Ovary (tissue), 9 donors: ENCODE data around the gene GRIK4. TPM values are rescaled to one million over a fixed set of nuclear protein-coding genes. Genes with fewer than 3 reads are reported as not detected.

Source experiments
- DNase-seq, 5 donors: peaks; one replicate each; pipeline ENCODE4 v3.0.0-alpha.2; 2019 to 2020
- H3K27ac ChIP-seq, 2 donors: fragments of 200-600 bp; one replicate each; pipeline versions ENCODE4 v1.5.1 to v1.8.0; 2019 to 2022
- H3K27me3 ChIP-seq: fragments of 200-600 bp; one replicate; pipeline ENCODE4 v1.8.0; 2022
- H3K36me3 ChIP-seq: fragments of 200-600 bp; sonication (generic); one replicate; pipeline ENCODE4 v1.5.1; 2019
- H3K4me1 ChIP-seq: one replicate; pipeline ENCODE4 v1.8.1; 2013; ENCODE audit warnings: mild to moderate bottlenecking, moderate library complexity; ENCODE audit not compliant: insufficient read depth
- H3K4me3 ChIP-seq: fragments of 200-600 bp; sonication (generic); one replicate; pipeline ENCODE4 v1.5.1; 2017
- H3K9me3 ChIP-seq, 2 donors: fragments of 200-600 bp in 1 of 2; sonication (generic) in 1 of 2; one replicate each; pipeline versions ENCODE4 v1.5.1 to v1.8.1; 2013 to 2019; ENCODE audit warnings: mild to moderate bottlenecking in 1 of 2, moderate library complexity in 1 of 2
- EP300 ChIP-seq: sonication (generic); formaldehyde crosslinking; IDR thresholded peaks from one replicate; pipeline ENCODE4 v1.6.1; 2017; ENCODE audit warnings: antibody characterized with exemption
- POLR2A ChIP-seq: fragments of 450-650 bp; IDR thresholded peaks from one replicate; pipeline ENCODE4 v1.6.1; 2017; ENCODE audit warnings: antibody characterized with exemption, mild to moderate bottlenecking, moderate library complexity
- WGBS, 3 donors: extraction: QIAGEN DNeasy Blood & Tissue Kit in 1 of 3; methylation state at CpG; one replicate each; pipeline versions ENCODE4 v1.1.5 to v1.1.7; 2013 to 2017; 5-methylcytosine and 5-hydroxymethylcytosine counted together
- intact Hi-C, 4 donors: fragments of 100-400 bp; cut with DNase I; formaldehyde crosslinking; loops; one replicate each; pipeline versions ENCODE4 v1.11.0 to v1.15.1; 2022 to 2023
- polyA plus RNA-seq, 2 donors: library from polyadenylated mRNA; stranded (reverse); fragments of 200-250 nt in 1 of 2; fragments of 350-450 nt in 1 of 2; fragmentation: Illumina TruSeq in 1 of 2; extraction: RNeasy Lipid Tissue Mini Kit (QIAGEN cat#74804) in 1 of 2; gene quantifications; one replicate each; pipeline ENCODE4 v1.2.3, GENCODE V29; 2013 to 2014
- total RNA-seq, 7 donors: library from RNA; depleted of rRNA in 2 of 7; stranded (reverse); fragments of >200 nt in 2 of 7; fragmentation: NEBNext Ultra II Directional in 3 of 7; extraction: Animal tissue kit (Norgen Biotek cat#: 25700) in 3 of 7; gene quantifications; one replicate each; pipeline versions ENCODE4 v1.1.0 to v1.2.4, GENCODE V29; 2016 to 2023
- TF ChIP-seq, protein P1 (sequence below), 3 donors: fragments of 450-650 bp in 2 of 3; fragments of 200-600 bp in 1 of 3; IDR thresholded peaks; one replicate each; pipeline versions ENCODE4 v1.5.1 to v1.8.0; 2016 to 2022; ENCODE audit warnings: antibody characterized with exemption in 3 of 3, mild to moderate bottlenecking in 1 of 3
- donor health status: DM: no; HTN: no; CAD: no; lungs with moderate emphysema.
- donor health status: DM: no; HTN: no; CAD: no.
- donor health status: Bipolar disorder and iron deficiency.
- donor health status: DM: yes; HTN: yes; CAD: no.
- donor health status: DM: no; HTN: no; CAD: no.
- donor health status: DM: yes; HTN: yes; CAD: no.

The GRIK4 gene
- total and polyA plus RNA-seq, 9 donors: 1.3 to 13.4 (median 2.3) TPM

DNA sequence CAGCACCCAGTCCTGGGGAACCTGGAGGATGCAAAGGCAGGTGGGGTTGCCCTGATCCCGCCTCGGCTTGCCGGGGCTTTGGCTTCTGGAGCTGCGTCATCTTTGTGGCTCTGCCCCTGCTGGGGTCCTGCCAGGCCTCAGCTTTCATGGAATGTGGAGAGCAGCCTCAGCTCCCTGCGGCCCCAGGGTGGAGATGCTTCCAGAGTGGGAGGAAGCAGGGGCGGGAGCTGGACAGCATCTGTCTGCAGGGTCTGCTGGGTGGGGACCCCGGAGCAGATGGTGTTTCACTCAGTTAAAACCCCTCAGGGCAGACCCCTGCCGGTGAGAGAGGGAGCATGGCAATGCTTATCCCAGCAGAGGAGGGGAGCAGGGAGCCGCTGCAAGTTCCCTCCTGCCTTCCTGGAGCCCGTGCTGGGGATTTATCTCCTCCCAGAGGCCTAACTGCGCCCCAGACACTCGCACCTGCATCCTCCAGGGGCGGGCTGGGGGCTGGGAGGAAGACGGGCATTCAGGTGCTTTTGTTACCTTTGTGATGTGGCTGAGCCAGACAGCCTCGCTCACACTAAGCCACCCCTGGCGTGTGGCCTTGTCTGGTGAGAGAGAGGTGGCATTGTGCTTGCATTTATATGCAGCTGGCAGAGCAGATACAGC lies 15.7 kb downstream of the GRIK4 start:
- Histone ChIP-seq H3K27me3 (no peaks in the 10 kb centered on the region), H3K36me3 (no peaks in the 10 kb centered on the region), H3K4me3 (no peak overlapping the region), H3K9me3 (no peaks in the 10 kb centered on the region), H3K4me1 (peaks cover 15% of the 10 kb centered on the region), H3K27ac (no peak overlapping the region)
- no peak for TF ChIP-seq EP300
- TF ChIP-seq POLR2A: no peak
- TF ChIP-seq, protein P1, sequence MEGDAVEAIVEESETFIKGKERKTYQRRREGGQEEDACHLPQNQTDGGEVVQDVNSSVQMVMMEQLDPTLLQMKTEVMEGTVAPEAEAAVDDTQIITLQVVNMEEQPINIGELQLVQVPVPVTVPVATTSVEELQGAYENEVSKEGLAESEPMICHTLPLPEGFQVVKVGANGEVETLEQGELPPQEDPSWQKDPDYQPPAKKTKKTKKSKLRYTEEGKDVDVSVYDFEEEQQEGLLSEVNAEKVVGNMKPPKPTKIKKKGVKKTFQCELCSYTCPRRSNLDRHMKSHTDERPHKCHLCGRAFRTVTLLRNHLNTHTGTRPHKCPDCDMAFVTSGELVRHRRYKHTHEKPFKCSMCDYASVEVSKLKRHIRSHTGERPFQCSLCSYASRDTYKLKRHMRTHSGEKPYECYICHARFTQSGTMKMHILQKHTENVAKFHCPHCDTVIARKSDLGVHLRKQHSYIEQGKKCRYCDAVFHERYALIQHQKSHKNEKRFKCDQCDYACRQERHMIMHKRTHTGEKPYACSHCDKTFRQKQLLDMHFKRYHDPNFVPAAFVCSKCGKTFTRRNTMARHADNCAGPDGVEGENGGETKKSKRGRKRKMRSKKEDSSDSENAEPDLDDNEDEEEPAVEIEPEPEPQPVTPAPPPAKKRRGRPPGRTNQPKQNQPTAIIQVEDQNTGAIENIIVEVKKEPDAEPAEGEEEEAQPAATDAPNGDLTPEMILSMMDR (IDR thresholded peaks at IDR 0.05): peak in 1 of 3 donors; percentile 12
- intact Hi-C loops: loop anchor here in 1 of 4 donors (5.0 kb wide), 1 partner anchor 580 kb away; no protein-coding TSS in a partner anchor
- 22 to 30% (median 26%) methylated on average over 16 of the region's 16 CpGs for WGBS, 3 donors
- peak; percentile 73 to 84 (median 75) for DNase-seq

DNA sequence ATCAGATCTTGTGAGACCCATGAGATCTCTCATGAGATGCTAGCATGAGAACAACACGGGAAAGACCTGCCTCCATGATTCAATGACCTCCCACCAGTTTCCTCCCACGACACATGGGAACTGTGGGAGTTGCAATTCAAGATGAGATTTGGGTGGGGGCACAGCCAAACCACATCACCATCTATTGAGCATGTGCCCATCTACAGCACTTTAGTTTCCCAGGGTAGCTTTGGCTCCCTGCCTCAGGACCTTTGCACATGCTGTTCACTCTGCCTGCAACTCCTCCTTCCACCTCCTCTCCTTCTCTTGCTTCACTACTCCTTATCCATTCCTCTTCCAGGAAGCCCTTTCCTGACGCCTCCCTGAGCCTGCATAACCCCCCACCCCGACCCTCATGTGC lies 17.2 kb downstream of the GRIK4 start:
- H3K4me3 ChIP-seq: no peak overlapping the region
- no peaks in the 10 kb centered on the region for H3K36me3 ChIP-seq
- TF ChIP-seq POLR2A (no peak), EP300 (no peak)
- TF ChIP-seq, protein P1 (IDR thresholded peaks at IDR 0.05): no peak
- intact Hi-C loops: loop anchor here in 1 of 4 donors (5.0 kb wide), 1 partner anchor 579 kb away; no protein-coding TSS in a partner anchor
- H3K27me3 ChIP-seq: no peaks in the 10 kb centered on the region
- DNase-seq: peak in 1 of 5 donors; percentile 17
- peaks cover 11% of the 10 kb centered on the region for H3K4me1 ChIP-seq
- H3K27ac ChIP-seq: no peak overlapping the region
- no peaks in the 10 kb centered on the region for H3K9me3 ChIP-seq
- 90 to 92% (median 92%) methylated on average over 4 of the region's 4 CpGs for WGBS, 3 donors

DNA sequence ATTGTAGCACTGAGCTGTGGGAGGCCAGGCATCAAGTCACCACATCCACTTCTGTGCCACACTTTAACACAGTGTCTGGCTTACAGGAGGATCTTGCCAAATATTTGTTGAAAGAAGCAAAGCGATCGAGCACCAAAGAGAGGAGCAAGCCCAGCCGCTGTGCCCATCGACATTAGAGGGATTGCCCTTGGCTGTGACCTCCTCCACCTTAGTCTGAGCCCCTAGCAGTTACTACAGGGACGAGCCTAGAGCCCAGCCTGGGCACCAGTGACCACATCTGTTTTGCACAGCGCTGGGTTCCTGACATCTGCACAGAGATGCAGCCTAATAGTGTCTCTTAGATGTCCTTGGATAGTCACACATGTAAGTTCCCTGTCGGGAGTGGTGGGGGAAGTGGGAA lies 17.7 kb downstream of the GRIK4 start:
- Histone ChIP-seq H3K27me3 (no peaks in the 10 kb centered on the region), H3K27ac (no peak overlapping the region), H3K9me3 (no peaks in the 10 kb centered on the region), H3K36me3 (no peaks in the 10 kb centered on the region), H3K4me3 (no peak overlapping the region), H3K4me1 (peaks cover 11% of the 10 kb centered on the region)
- WGBS, 3 donors: 81 to 93% (median 88%) methylated on average over 7 of the region's 7 CpGs
- peak in 1 of 5 donors; percentile 9 for DNase-seq
- intact Hi-C loops: loop anchor here in 1 of 4 donors (5.0 kb wide), 1 partner anchor 578 kb away; no protein-coding TSS in a partner anchor
- no peak for TF ChIP-seq POLR2A
- TF ChIP-seq, protein P1 (IDR thresholded peaks at IDR 0.05): no peak
- TF ChIP-seq EP300: no peak

DNA sequence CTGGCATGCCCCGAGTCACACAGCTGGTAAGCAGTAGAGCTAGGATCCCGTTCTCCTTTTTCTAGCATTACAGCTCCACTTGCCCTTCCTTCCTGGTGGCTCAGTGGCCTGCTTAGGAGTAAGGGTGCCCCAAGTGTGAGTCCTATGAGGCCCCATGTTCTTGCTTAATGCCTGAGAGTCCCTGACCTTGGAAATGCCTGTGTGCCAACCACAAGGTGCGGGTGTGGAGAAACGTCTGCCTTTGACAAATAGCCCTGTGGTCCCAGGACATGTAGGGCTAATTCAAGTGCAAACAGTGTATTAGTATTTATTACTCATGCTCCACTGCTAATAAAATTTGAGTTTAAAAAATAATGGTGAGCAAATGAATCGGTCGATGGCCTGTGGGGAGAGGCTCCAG lies 18.4 kb downstream of the GRIK4 start:
- intact Hi-C loops: loop anchor here in 1 of 4 donors (5.0 kb wide), 1 partner anchor 577 kb away; no protein-coding TSS in a partner anchor
- peak in 1 of 5 donors; percentile 3 for DNase-seq
- H3K4me3 ChIP-seq: no peak overlapping the region
- H3K27ac ChIP-seq: no peak overlapping the region
- no peaks in the 10 kb centered on the region for H3K36me3 ChIP-seq
- peaks cover 11% of the 10 kb centered on the region for H3K4me1 ChIP-seq
- TF ChIP-seq EP300: no peak
- TF ChIP-seq POLR2A: no peak
- TF ChIP-seq, protein P1 (IDR thresholded peaks at IDR 0.05): no peak
- 83 to 92% (median 86%) methylated on average over 6 of the region's 6 CpGs for WGBS, 3 donors
- no peaks in the 10 kb centered on the region for H3K27me3 ChIP-seq
- H3K9me3 ChIP-seq: no peaks in the 10 kb centered on the region
